ENCODE results near the gene P2RY2.
"Not testable (repeated sequence)": the region's sequence is repeated elsewhere in the genome, so short reads cannot be mapped to it uniquely, and the experiment has no call there.

P2RY2 gene

GRCh38 chr11:73229896-73230875 lies 12.1 kb downstream of the P2RY2 start:
- no peak for DNase-seq

- no peak for DNase-seq
Measured at GRCh38 chr11:73230931-73231330, 12.8 kb downstream of the P2RY2 start.

GRCh38 chr11:73232487-73232886 lies 14.4 kb downstream of the P2RY2 start:
- DNase-seq, result not testable (repeated sequence)

- no peak for DNase-seq
Measured at GRCh38 chr11:73233211-73233610, 15.1 kb downstream of the P2RY2 start.

- no peak for DNase-seq
Measured at GRCh38 chr11:73233692-73234470, 15.8 kb downstream of the P2RY2 start.

- DNase-seq, result no peak
Measured at GRCh38 chr11:73234471-73235181, 16.5 kb downstream of the P2RY2 start.

GRCh38 chr11:73235236-73235786 lies 17.2 kb downstream of the P2RY2 start:
- no peak for DNase-seq

- DNase-seq, result no peak
Measured at GRCh38 chr11:73236205-73236765, 18.2 kb downstream of the P2RY2 start.

GRCh38 chr11:73236854-73237253 lies 18.8 kb downstream of the P2RY2 start:
- no peak for DNase-seq

GRCh38 chr11:73237471-73238290 lies 19.6 kb downstream of the P2RY2 start:
- DNase-seq, result no peak

GRCh38 chr11:73239111-73239521 lies 21.0 kb downstream of the P2RY2 start:
- no peak for DNase-seq

GRCh38 chr11:73239571-73240189 lies 21.6 kb downstream of the P2RY2 start:
- no peak for DNase-seq

GRCh38 chr11:73240190-73240781 lies 22.2 kb downstream of the P2RY2 start:
- no peak for DNase-seq

GRCh38 chr11:73241300-73241699 lies 23.2 kb downstream of the P2RY2 start:
- no peak for DNase-seq

- peak; percentile 52 for DNase-seq
Measured at GRCh38 chr11:73242251-73243092, 24.4 kb downstream of the P2RY2 start.

GRCh38 chr11:73243093-73243485 lies 25.0 kb downstream of the P2RY2 start:
- no peak for DNase-seq

- DNase-seq, result peak; percentile 33
Measured at GRCh38 chr11:73244589-73245240, 26.6 kb downstream of the P2RY2 start.

- DNase-seq, result no peak
Measured at GRCh38 chr11:73245461-73245860, 27.4 kb downstream of the P2RY2 start.

- DNase-seq, result no peak
Measured at GRCh38 chr11:73246303-73246702, 28.2 kb downstream of the P2RY2 start.

Data from NCI-H2029 treated with DMSO at 0.1 percent for 48 hours (cell line).